ENCODE data around the gene STK32C. TPM values are rescaled to one million over a fixed set of nuclear protein-coding genes. Genes with fewer than 3 reads are reported as not detected.

The STK32C gene
- total RNA-seq, 1 donor from 2014 or later, result 69.2 TPM

GRCh38 chr10:132207536-132208461 is 100.0 kb downstream of the STK32C start:
- Mint-ChIP-seq H3K27me3 (ENCODE audit: unreplicated experiment) (peaks cover 37% of the 10 kb centered on the region), H3K4me3 (ENCODE audit: unreplicated experiment) (no peak overlapping the region), H3K36me3 (ENCODE audit: unreplicated experiment) (peaks cover 15% of the 10 kb centered on the region), H3K27ac (ENCODE audit: unreplicated experiment) (no peak overlapping the region), H3K9me3 (ENCODE audit: unreplicated experiment) (peaks cover 45% of the 10 kb centered on the region), H3K4me1 (ENCODE audit: low read depth, unreplicated experiment) (peaks cover 10% of the 10 kb centered on the region)
- no peak for TF ChIP-seq CTCF (IDR thresholded peaks at IDR 0.05; ENCODE audit: partially characterized antibody, unreplicated experiment)
- peak; percentile 30 for DNase-seq

GRCh38 chr10:132206806-132207535 is 100.8 kb downstream of the STK32C start:
- Mint-ChIP-seq H3K4me1 (ENCODE audit: low read depth, unreplicated experiment) (peaks cover 10% of the 10 kb centered on the region), H3K9me3 (ENCODE audit: unreplicated experiment) (peaks cover 38% of the 10 kb centered on the region), H3K4me3 (ENCODE audit: unreplicated experiment) (no peak overlapping the region), H3K27ac (ENCODE audit: unreplicated experiment) (peak overlapping the region; percentile 73), H3K27me3 (ENCODE audit: unreplicated experiment) (peaks cover 34% of the 10 kb centered on the region), H3K36me3 (ENCODE audit: unreplicated experiment) (peaks cover 6% of the 10 kb centered on the region)
- peak; percentile 22 for DNase-seq
- TF ChIP-seq CTCF (IDR thresholded peaks at IDR 0.05; ENCODE audit: partially characterized antibody, unreplicated experiment), result no peak

- Mint-ChIP-seq H3K27ac (ENCODE audit: unreplicated experiment) (no peak overlapping the region), H3K27me3 (ENCODE audit: unreplicated experiment) (peaks cover 37% of the 10 kb centered on the region), H3K36me3 (ENCODE audit: unreplicated experiment) (peaks cover 6% of the 10 kb centered on the region), H3K4me3 (ENCODE audit: unreplicated experiment) (no peak overlapping the region), H3K4me1 (ENCODE audit: low read depth, unreplicated experiment) (peaks cover 10% of the 10 kb centered on the region), H3K9me3 (ENCODE audit: unreplicated experiment) (peaks cover 36% of the 10 kb centered on the region)
- TF ChIP-seq CTCF (IDR thresholded peaks at IDR 0.05; ENCODE audit: partially characterized antibody, unreplicated experiment), result no peak
- DNase-seq, result peak; percentile 17
These were observed 101.4 kb downstream of the STK32C start for GRCh38 chr10:132206377-132206745.

GRCh38 chr10:132205650-132206376 is 101.9 kb downstream of the STK32C start:
- no peak for TF ChIP-seq CTCF (IDR thresholded peaks at IDR 0.05; ENCODE audit: partially characterized antibody, unreplicated experiment)
- H3K9me3 Mint-ChIP-seq (ENCODE audit: unreplicated experiment), result peaks cover 34% of the 10 kb centered on the region
- H3K36me3 Mint-ChIP-seq (ENCODE audit: unreplicated experiment), result peaks cover 6% of the 10 kb centered on the region
- peaks cover 10% of the 10 kb centered on the region for H3K4me1 Mint-ChIP-seq (ENCODE audit: low read depth, unreplicated experiment)
- peaks cover 36% of the 10 kb centered on the region for H3K27me3 Mint-ChIP-seq (ENCODE audit: unreplicated experiment)
- no peak overlapping the region for H3K27ac Mint-ChIP-seq (ENCODE audit: unreplicated experiment)
- H3K4me3 Mint-ChIP-seq (ENCODE audit: unreplicated experiment), result no peak overlapping the region
- DNase-seq, result peak; percentile 30

Measured in glutamatergic neuron (in vitro differentiated cells).